GM23248 (cell line): ENCODE results near the gene ZNF608. TPM values are rescaled to one million over a fixed set of nuclear protein-coding genes. Genes with fewer than 3 reads are reported as not detected.

Experiments used
- DNase-seq: peaks from one replicate; pipeline ENCODE4 v3.0.0-alpha.2; 2015
- H2AFZ ChIP-seq: fragments of 200-600 bp; sonication (generic); 2 replicates; pipeline ENCODE4 v1.6.1; 2016; ENCODE audit warnings: antibody characterized with exemption
- H3F3A ChIP-seq: fragments of 200-600 bp; sonication (generic); 2 replicates; pipeline ENCODE4 v1.6.1; 2016; ENCODE audit warnings: mild to moderate bottlenecking, antibody characterized with exemption, mixed run types; ENCODE audit not compliant: insufficient read depth
- H3K27ac ChIP-seq: fragments of 200-600 bp; sonication (generic); 2 replicates; pipeline ENCODE4 v1.5.1; 2016; ENCODE audit warnings: mild to moderate bottlenecking
- H3K27me3 ChIP-seq: fragments of 200-600 bp; sonication (generic); replicated peaks from 2 replicates; pipeline ENCODE4 v1.6.1; 2016; ENCODE audit warnings: mild to moderate bottlenecking; ENCODE audit not compliant: insufficient read depth
- H3K36me3 ChIP-seq: fragments of 200-600 bp; sonication (generic); 2 replicates; pipeline ENCODE4 v1.6.1; 2016; ENCODE audit warnings: low read depth, mild to moderate bottlenecking
- H3K4me1 ChIP-seq: fragments of 200-600 bp; sonication (generic); 2 replicates; pipeline ENCODE4 v1.6.1; 2016; ENCODE audit warnings: mild to moderate bottlenecking; ENCODE audit not compliant: insufficient read depth
- H3K4me2 ChIP-seq: fragments of 200-600 bp; sonication (generic); one replicate; pipeline ENCODE4 v1.6.1; 2016; ENCODE audit warnings: mild to moderate bottlenecking; ENCODE audit not compliant: unreplicated experiment
- H3K4me3 ChIP-seq: fragments of 200-600 bp; sonication (generic); 2 replicates; pipeline ENCODE4 v1.5.1; 2016; ENCODE audit warnings: mild to moderate bottlenecking
- H3K79me2 ChIP-seq: fragments of 200-600 bp; sonication (generic); 2 replicates; pipeline ENCODE4 v1.6.1; 2016; ENCODE audit warnings: mild to moderate bottlenecking; ENCODE audit not compliant: insufficient read depth
- H3K9ac ChIP-seq: fragments of 200-600 bp; sonication (generic); 2 replicates; pipeline ENCODE4 v1.6.1; 2016; ENCODE audit warnings: mild to moderate bottlenecking
- H3K9me2 ChIP-seq: fragments of 200-600 bp; sonication (generic); 2 replicates; pipeline ENCODE4 v1.6.1; 2016; ENCODE audit warnings: mixed run types, mild to moderate bottlenecking, moderate library complexity; ENCODE audit not compliant: insufficient read depth
- H3K9me3 ChIP-seq: fragments of 200-600 bp; sonication (generic); one replicate; pipeline ENCODE4 v1.6.1; 2017; ENCODE audit warnings: low read depth
- H4K20me1 ChIP-seq: fragments of 200-600 bp; sonication (generic); 2 replicates; pipeline ENCODE4 v1.6.0; 2016; ENCODE audit not compliant: insufficient read depth
- EZH2 ChIP-seq: fragments of 200-600 bp; sonication (generic); IDR thresholded peaks from 2 replicates; pipeline ENCODE4 v1.6.1; 2018; ENCODE audit warnings: antibody characterized with exemption, mild to moderate bottlenecking; ENCODE audit not compliant: insufficient read depth, poor library complexity, severe bottlenecking
- EZH2phosphoT487 ChIP-seq: fragments of 200-600 bp; sonication (generic); IDR thresholded peaks from 2 replicates; pipeline ENCODE4 v1.6.1; 2018; ENCODE audit warnings: antibody characterized with exemption, moderate library complexity, mild to moderate bottlenecking, low read depth; ENCODE audit not compliant: insufficient read depth
- WGBS, 2 experiments: methylation state at CpG; one replicate each; pipeline ENCODE4 v1.1.6; 2015 to 2017; ENCODE audit warnings: low lambda C conversion rate in 2 of 2, low coverage in 1 of 2; ENCODE audit errors: missing lambda C conversion rate in 2 of 2; 5-methylcytosine and 5-hydroxymethylcytosine counted together
- in situ Hi-C: fragments of 300-500 bp; cut with MboI; formaldehyde crosslinking; loops from 2 replicates; pipeline ENCODE4 v1.15.0; 2020
- polyA plus RNA-seq: library from polyadenylated mRNA; unstranded; fragments of >200 nt; fragmentation: Nextera tagmentation; extraction: Ambion mirVana; gene quantifications from 2 replicates; pipeline ENCODE4 v1.2.1, GENCODE V29; 2016
- total RNA-seq: library from RNA; depleted of rRNA; stranded (reverse); fragments of >200 nt; shearing (Covaris generic); gene quantifications from 2 replicates; pipeline ENCODE4 v1.2.3, GENCODE V29; 2014

Gene ZNF608
- total and polyA plus RNA-seq, 2 experiments from 2014 or later, result 1.4 to 2.4 TPM

DNA sequence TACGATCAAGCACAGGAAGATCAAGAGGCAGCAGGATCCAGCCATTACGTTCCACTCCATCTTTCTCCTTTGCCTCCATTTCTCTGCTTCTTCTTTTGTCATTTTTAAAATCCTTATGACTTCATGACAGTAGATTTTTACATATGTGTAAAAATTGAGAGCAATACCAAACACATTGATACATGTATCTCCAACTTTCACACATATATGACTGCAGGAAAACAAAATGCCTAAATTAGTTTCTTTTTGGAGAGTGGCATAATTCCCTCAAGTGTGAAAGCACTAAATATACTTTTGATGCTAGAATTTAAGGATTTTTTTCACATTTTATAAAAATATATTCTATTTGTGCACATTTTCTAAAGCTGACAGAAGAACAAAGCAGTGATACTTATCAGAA lies 8.6 kb upstream of the ZNF608 start:
- Histone ChIP-seq H3K4me3 (no peak overlapping the region), H3F3A (no peaks in the 10 kb centered on the region), H2AFZ (peak overlapping the region; percentile 7; the same call in 1 of the 2 replicates), H3K9me2 (no peaks in the 10 kb centered on the region), H3K27me3 (no peaks in the 10 kb centered on the region), H4K20me1 (no peaks in the 10 kb centered on the region), H3K4me1 (no peaks in the 10 kb centered on the region), H3K79me2 (no peaks in the 10 kb centered on the region), H3K9me3 (no peaks in the 10 kb centered on the region), H3K9ac (no peak overlapping the region), H3K36me3 (no peaks in the 10 kb centered on the region), H3K4me2 (no peak overlapping the region), H3K27ac (no peak overlapping the region)
- in situ Hi-C loops, result no loop called here
- no peak for TF ChIP-seq EZH2phosphoT487
- no peak for TF ChIP-seq EZH2
- WGBS, 2 experiments, result 49 to 63% methylated on average over 2 of the region's 2 CpGs
- DNase-seq, result no peak

DNA sequence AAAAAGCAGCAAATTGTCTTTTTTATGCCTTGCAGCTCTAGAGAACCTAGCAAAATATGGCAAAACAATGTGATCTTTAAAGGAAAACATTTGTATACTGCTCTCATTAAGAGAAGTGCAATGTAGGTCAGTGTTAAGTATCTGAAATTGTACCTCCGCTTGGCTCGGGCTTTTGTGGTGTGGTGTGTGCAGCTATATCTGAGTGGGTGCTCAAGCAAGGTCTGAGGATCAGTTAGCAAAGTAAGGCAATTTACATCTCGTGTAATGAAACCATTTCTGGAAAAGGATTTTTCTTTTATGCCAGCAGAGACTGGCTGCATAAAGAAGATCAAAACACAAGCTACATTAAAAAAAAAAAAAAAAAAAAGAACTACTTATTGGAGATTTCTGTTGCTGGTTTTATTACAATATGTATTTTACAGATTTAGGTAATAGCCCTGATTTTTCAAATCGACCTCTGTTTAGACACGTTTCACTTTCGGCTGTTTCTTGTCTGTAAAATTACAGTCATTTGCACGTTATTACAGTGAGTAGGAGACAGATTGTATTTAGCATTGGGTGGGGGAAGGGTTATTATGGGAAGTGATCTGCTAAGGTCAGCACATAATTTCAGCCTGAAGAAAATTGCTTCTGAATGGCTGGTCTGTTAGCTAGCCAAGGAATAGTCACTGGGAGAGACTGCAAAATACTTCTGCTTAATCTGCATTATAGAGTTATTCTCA lies 7.9 kb upstream of the ZNF608 start:
- in situ Hi-C loops, result no loop called here
- Histone ChIP-seq H3K79me2 (no peaks in the 10 kb centered on the region), H3F3A (no peaks in the 10 kb centered on the region), H3K27ac (no peak overlapping the region), H3K9me3 (no peaks in the 10 kb centered on the region), H3K27me3 (no peaks in the 10 kb centered on the region), H4K20me1 (no peaks in the 10 kb centered on the region), H3K4me3 (no peak overlapping the region), H3K36me3 (no peaks in the 10 kb centered on the region), H3K9me2 (no peaks in the 10 kb centered on the region), H3K9ac (no peak overlapping the region), H2AFZ (peak overlapping the region; percentile 7; the same call in 1 of the 2 replicates), H3K4me2 (peak overlapping the region; percentile 9), H3K4me1 (no peaks in the 10 kb centered on the region)
- DNase-seq, result peak; percentile 6
- TF ChIP-seq EZH2phosphoT487, result no peak
- no peak for TF ChIP-seq EZH2
- WGBS, 2 experiments, result 29 to 31% methylated on average over 7 of the region's 7 CpGs

DNA sequence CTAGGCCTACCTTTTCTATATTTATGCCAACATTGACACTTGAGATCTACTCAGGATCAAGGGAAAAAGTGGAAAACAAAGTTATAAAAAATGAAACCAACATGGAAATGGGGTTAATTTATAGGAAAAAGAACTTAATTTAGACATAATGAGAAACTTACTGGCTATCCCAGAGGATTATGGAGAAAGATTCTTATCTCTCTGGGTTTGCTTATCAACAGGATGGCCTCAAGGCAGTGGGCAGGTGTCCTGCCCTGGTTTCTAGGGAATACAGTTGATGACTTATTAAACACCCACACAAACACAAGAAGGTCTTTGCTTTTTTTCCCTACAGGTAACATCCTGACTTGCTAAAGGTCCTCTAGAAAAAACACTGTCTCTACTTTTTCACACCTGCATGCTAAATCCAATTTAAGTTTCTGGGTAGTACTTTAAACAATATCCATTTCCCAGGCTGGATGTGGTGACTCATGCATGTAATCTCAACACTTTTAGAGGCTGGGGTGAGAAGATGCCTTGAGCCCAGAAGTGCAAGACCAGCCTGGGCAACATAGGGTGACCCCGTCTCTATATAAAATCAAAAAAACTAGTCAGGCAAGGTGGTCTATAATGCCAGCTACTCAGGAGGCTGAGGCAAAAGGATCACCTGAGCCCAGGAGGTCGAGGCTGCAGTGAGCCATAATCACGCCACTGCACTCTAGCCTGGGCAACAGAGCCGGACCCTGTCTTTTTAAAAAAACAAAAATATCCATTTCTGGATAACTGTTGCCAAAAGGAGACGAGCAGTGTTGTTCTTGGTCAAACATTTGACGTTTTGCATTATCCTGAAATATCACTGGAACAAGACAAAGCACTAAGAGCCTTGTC lies 6.6 kb upstream of the ZNF608 start:
- Histone ChIP-seq H3K4me1 (no peaks in the 10 kb centered on the region), H3K9me2 (no peaks in the 10 kb centered on the region), H3K9me3 (no peaks in the 10 kb centered on the region), H3K27ac (no peak overlapping the region), H3K79me2 (no peaks in the 10 kb centered on the region), H4K20me1 (no peaks in the 10 kb centered on the region), H3K9ac (no peak overlapping the region), H3K4me3 (no peak overlapping the region), H2AFZ (no peak overlapping the region), H3K27me3 (no peaks in the 10 kb centered on the region), H3K36me3 (no peaks in the 10 kb centered on the region), H3F3A (peaks cover 10% of the 10 kb centered on the region; the same call in 1 of the 2 replicates), H3K4me2 (no peak overlapping the region)
- in situ Hi-C loops, result no loop called here
- TF ChIP-seq EZH2 (no peak), EZH2phosphoT487 (no peak)
- no peak for DNase-seq
- 85 to 87% methylated on average over 6 of the region's 6 CpGs for WGBS, 2 experiments

DNA sequence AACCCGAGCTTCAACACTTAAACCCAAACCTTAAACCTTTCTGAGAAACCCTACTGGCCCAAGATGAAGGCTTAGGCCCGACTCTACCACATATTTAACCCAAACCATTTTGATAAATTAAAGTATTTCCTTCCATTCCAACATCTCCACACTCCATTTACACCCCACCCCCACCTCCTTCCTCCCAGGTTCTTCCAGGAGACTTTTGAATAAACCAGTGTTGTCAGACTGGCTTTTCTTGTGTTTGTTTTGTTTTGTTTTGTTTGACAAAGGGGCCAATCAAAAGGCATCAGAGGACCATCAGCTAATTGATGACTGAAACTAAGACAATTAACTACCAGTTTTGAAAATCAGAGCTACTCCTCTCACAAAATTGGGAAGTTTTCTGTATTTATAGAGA lies 4.6 kb upstream of the ZNF608 start:
- in situ Hi-C loops, result no loop called here
- no peak overlapping the region for H3K27ac ChIP-seq
- no peak overlapping the region for H3K9ac ChIP-seq
- H3K36me3 ChIP-seq, result no peaks in the 10 kb centered on the region
- DNase-seq, result no peak
- peaks cover 4% of the 10 kb centered on the region; the same call in 1 of the 2 replicates for H3K4me1 ChIP-seq
- H3K9me3 ChIP-seq, result no peaks in the 10 kb centered on the region
- no peaks in the 10 kb centered on the region for H3K27me3 ChIP-seq
- no peak overlapping the region for H3K4me3 ChIP-seq
- WGBS, 2 experiments, result 84 to 87% methylated on average over 2 of the region's 2 CpGs
- no peak for TF ChIP-seq EZH2
- TF ChIP-seq EZH2phosphoT487, result no peak
- no peak overlapping the region for H2AFZ ChIP-seq
- H3K79me2 ChIP-seq, result no peaks in the 10 kb centered on the region
- no peaks in the 10 kb centered on the region for H4K20me1 ChIP-seq
- H3K4me2 ChIP-seq, result no peak overlapping the region
- H3K9me2 ChIP-seq, result no peaks in the 10 kb centered on the region
- peaks cover 22% of the 10 kb centered on the region; the same call in 1 of the 2 replicates for H3F3A ChIP-seq
